GM23248 (cell line): ENCODE results near the gene RABEP1. TPM values are rescaled to one million over a fixed set of nuclear protein-coding genes. Genes with fewer than 3 reads are reported as not detected.

ENCODE experiments used
- DNase-seq: peaks from one replicate; pipeline ENCODE4 v3.0.0-alpha.2; 2015
- H2AFZ ChIP-seq: fragments of 200-600 bp; sonication (generic); 2 replicates; pipeline ENCODE4 v1.6.1; 2016; ENCODE audit warnings: antibody characterized with exemption
- H3F3A ChIP-seq: fragments of 200-600 bp; sonication (generic); 2 replicates; pipeline ENCODE4 v1.6.1; 2016; ENCODE audit warnings: mild to moderate bottlenecking, antibody characterized with exemption, mixed run types; ENCODE audit not compliant: insufficient read depth
- H3K27ac ChIP-seq: fragments of 200-600 bp; sonication (generic); 2 replicates; pipeline ENCODE4 v1.5.1; 2016; ENCODE audit warnings: mild to moderate bottlenecking
- H3K27me3 ChIP-seq: fragments of 200-600 bp; sonication (generic); replicated peaks from 2 replicates; pipeline ENCODE4 v1.6.1; 2016; ENCODE audit warnings: mild to moderate bottlenecking; ENCODE audit not compliant: insufficient read depth
- H3K36me3 ChIP-seq: fragments of 200-600 bp; sonication (generic); 2 replicates; pipeline ENCODE4 v1.6.1; 2016; ENCODE audit warnings: low read depth, mild to moderate bottlenecking
- H3K4me1 ChIP-seq: fragments of 200-600 bp; sonication (generic); 2 replicates; pipeline ENCODE4 v1.6.1; 2016; ENCODE audit warnings: mild to moderate bottlenecking; ENCODE audit not compliant: insufficient read depth
- H3K4me2 ChIP-seq: fragments of 200-600 bp; sonication (generic); one replicate; pipeline ENCODE4 v1.6.1; 2016; ENCODE audit warnings: mild to moderate bottlenecking; ENCODE audit not compliant: unreplicated experiment
- H3K4me3 ChIP-seq: fragments of 200-600 bp; sonication (generic); 2 replicates; pipeline ENCODE4 v1.5.1; 2016; ENCODE audit warnings: mild to moderate bottlenecking
- H3K79me2 ChIP-seq: fragments of 200-600 bp; sonication (generic); 2 replicates; pipeline ENCODE4 v1.6.1; 2016; ENCODE audit warnings: mild to moderate bottlenecking; ENCODE audit not compliant: insufficient read depth
- H3K9ac ChIP-seq: fragments of 200-600 bp; sonication (generic); 2 replicates; pipeline ENCODE4 v1.6.1; 2016; ENCODE audit warnings: mild to moderate bottlenecking
- H3K9me2 ChIP-seq: fragments of 200-600 bp; sonication (generic); 2 replicates; pipeline ENCODE4 v1.6.1; 2016; ENCODE audit warnings: mixed run types, mild to moderate bottlenecking, moderate library complexity; ENCODE audit not compliant: insufficient read depth
- H3K9me3 ChIP-seq: fragments of 200-600 bp; sonication (generic); one replicate; pipeline ENCODE4 v1.6.1; 2017; ENCODE audit warnings: low read depth
- H4K20me1 ChIP-seq: fragments of 200-600 bp; sonication (generic); 2 replicates; pipeline ENCODE4 v1.6.0; 2016; ENCODE audit not compliant: insufficient read depth
- EZH2 ChIP-seq: fragments of 200-600 bp; sonication (generic); IDR thresholded peaks from 2 replicates; pipeline ENCODE4 v1.6.1; 2018; ENCODE audit warnings: antibody characterized with exemption, mild to moderate bottlenecking; ENCODE audit not compliant: insufficient read depth, poor library complexity, severe bottlenecking
- EZH2phosphoT487 ChIP-seq: fragments of 200-600 bp; sonication (generic); IDR thresholded peaks from 2 replicates; pipeline ENCODE4 v1.6.1; 2018; ENCODE audit warnings: antibody characterized with exemption, moderate library complexity, mild to moderate bottlenecking, low read depth; ENCODE audit not compliant: insufficient read depth
- WGBS, 2 experiments: methylation state at CpG; one replicate each; pipeline ENCODE4 v1.1.6; 2015 to 2017; ENCODE audit warnings: low lambda C conversion rate in 2 of 2, low coverage in 1 of 2; ENCODE audit errors: missing lambda C conversion rate in 2 of 2; 5-methylcytosine and 5-hydroxymethylcytosine counted together
- in situ Hi-C: fragments of 300-500 bp; cut with MboI; formaldehyde crosslinking; loops from 2 replicates; pipeline ENCODE4 v1.15.0; 2020
- polyA plus RNA-seq: library from polyadenylated mRNA; unstranded; fragments of >200 nt; fragmentation: Nextera tagmentation; extraction: Ambion mirVana; gene quantifications from 2 replicates; pipeline ENCODE4 v1.2.1, GENCODE V29; 2016
- total RNA-seq: library from RNA; depleted of rRNA; stranded (reverse); fragments of >200 nt; shearing (Covaris generic); gene quantifications from 2 replicates; pipeline ENCODE4 v1.2.3, GENCODE V29; 2014

Gene RABEP1
- total and polyA plus RNA-seq, 2 experiments from 2014 or later, result 26.3 to 33.6 TPM

- WGBS, 2 experiments, result 95 to 97% methylated on average over 2 of the region's 2 CpGs
- H3K27me3 ChIP-seq, result no peaks in the 10 kb centered on the region
- H2AFZ ChIP-seq, result no peak overlapping the region
- no peaks in the 10 kb centered on the region for H3K9me3 ChIP-seq
- H3K4me1 ChIP-seq, result no peaks in the 10 kb centered on the region
- no peak overlapping the region for H3K27ac ChIP-seq
- no peak overlapping the region for H3K9ac ChIP-seq
- H3K4me3 ChIP-seq, result no peak overlapping the region
- no peaks in the 10 kb centered on the region for H3F3A ChIP-seq
- no peak overlapping the region for H3K4me2 ChIP-seq
- in situ Hi-C loops, result no loop called here
- no peaks in the 10 kb centered on the region for H3K79me2 ChIP-seq
- no peak for DNase-seq
- peaks cover 51% of the 10 kb centered on the region for H3K36me3 ChIP-seq
- no peaks in the 10 kb centered on the region for H3K9me2 ChIP-seq
- no peaks in the 10 kb centered on the region for H4K20me1 ChIP-seq
- TF ChIP-seq EZH2, result no peak
- no peak for TF ChIP-seq EZH2phosphoT487
Measured at GRCh38 chr17:5396612-5397011, 114.5 kb downstream of the RABEP1 start.

DNA sequence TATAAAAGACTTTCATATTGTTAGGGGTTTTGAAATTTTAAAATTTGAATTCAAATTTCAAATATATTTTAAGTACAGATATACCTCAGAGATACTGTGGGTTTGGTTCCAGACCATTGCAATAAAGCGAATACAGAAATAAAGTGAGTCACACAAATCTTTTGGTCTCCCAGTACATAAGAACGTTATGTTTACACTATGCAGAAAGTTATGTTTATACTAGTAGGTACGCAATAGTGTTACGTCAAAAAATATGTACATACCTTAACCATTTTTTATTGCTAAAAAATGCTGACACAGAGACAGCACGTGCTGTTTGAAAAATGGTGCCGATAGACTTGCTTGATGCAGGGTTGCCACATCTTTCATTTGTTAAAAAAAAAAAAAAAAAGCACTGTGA lies 117.7 kb downstream of the RABEP1 start:
- H2AFZ ChIP-seq, result no peak overlapping the region
- peaks cover 48% of the 10 kb centered on the region for H3K36me3 ChIP-seq
- WGBS, 2 experiments, result 90 to 93% methylated on average over 6 of the region's 6 CpGs
- TF ChIP-seq EZH2, result no peak
- no peak for TF ChIP-seq EZH2phosphoT487
- no peaks in the 10 kb centered on the region for H3K9me2 ChIP-seq
- H3K4me1 ChIP-seq, result no peaks in the 10 kb centered on the region
- H3F3A ChIP-seq, result no peaks in the 10 kb centered on the region
- H3K27me3 ChIP-seq, result no peaks in the 10 kb centered on the region
- no peak overlapping the region for H3K4me3 ChIP-seq
- no peaks in the 10 kb centered on the region for H4K20me1 ChIP-seq
- no peak overlapping the region for H3K4me2 ChIP-seq
- no peak overlapping the region for H3K9ac ChIP-seq
- no peaks in the 10 kb centered on the region for H3K79me2 ChIP-seq
- no peak for DNase-seq
- no peaks in the 10 kb centered on the region for H3K9me3 ChIP-seq
- H3K27ac ChIP-seq, result no peak overlapping the region
- in situ Hi-C loops, result no loop called here

GRCh38 chr17:5405400-5405799 lies 123.3 kb downstream of the RABEP1 start:
- 97 to 99% methylated on average over 4 of the region's 4 CpGs for WGBS, 2 experiments
- in situ Hi-C loops, result no loop called here
- no peak overlapping the region for H3K9ac ChIP-seq
- no peaks in the 10 kb centered on the region for H3F3A ChIP-seq
- H3K79me2 ChIP-seq, result peaks cover 20% of the 10 kb centered on the region
- H4K20me1 ChIP-seq, result no peaks in the 10 kb centered on the region
- H3K4me3 ChIP-seq, result no peak overlapping the region
- H3K9me3 ChIP-seq, result no peaks in the 10 kb centered on the region
- no peak overlapping the region for H2AFZ ChIP-seq
- H3K27me3 ChIP-seq, result no peaks in the 10 kb centered on the region
- H3K36me3 ChIP-seq, result peaks cover 59% of the 10 kb centered on the region
- H3K4me2 ChIP-seq, result no peak overlapping the region
- no peak overlapping the region for H3K27ac ChIP-seq
- H3K4me1 ChIP-seq, result no peaks in the 10 kb centered on the region
- no peak for DNase-seq
- TF ChIP-seq EZH2phosphoT487 (no peak), EZH2 (no peak)
- H3K9me2 ChIP-seq, result no peaks in the 10 kb centered on the region

- Histone ChIP-seq H3K79me2 (peaks cover 47% of the 10 kb centered on the region), H3K36me3 (peaks cover 82% of the 10 kb centered on the region), H2AFZ (no peak overlapping the region), H3K4me2 (no peak overlapping the region), H3K9me2 (no peaks in the 10 kb centered on the region), H3K9ac (no peak overlapping the region), H3F3A (peaks cover 5% of the 10 kb centered on the region), H3K9me3 (no peaks in the 10 kb centered on the region), H3K4me3 (no peak overlapping the region), H3K4me1 (peaks cover 7% of the 10 kb centered on the region), H4K20me1 (no peaks in the 10 kb centered on the region), H3K27me3 (no peaks in the 10 kb centered on the region), H3K27ac (no peak overlapping the region)
- WGBS, 2 experiments, result 87 to 88% methylated on average over 5 of the region's 5 CpGs
- DNase-seq, result no peak
- no peak for TF ChIP-seq EZH2
- in situ Hi-C loops, result no loop called here
Measured at GRCh38 chr17:5408186-5408585, 126.1 kb downstream of the RABEP1 start.

GRCh38 chr17:5410594-5411272 lies 128.6 kb downstream of the RABEP1 start:
- WGBS, 2 experiments, result 97% methylated on average over 7 of the region's 7 CpGs
- Histone ChIP-seq H3K27ac (no peak overlapping the region), H3F3A (peaks cover 24% of the 10 kb centered on the region), H2AFZ (no peak overlapping the region), H4K20me1 (no peaks in the 10 kb centered on the region), H3K4me2 (no peak overlapping the region), H3K36me3 (peaks cover 63% of the 10 kb centered on the region), H3K4me1 (peaks cover 20% of the 10 kb centered on the region), H3K79me2 (peaks cover 54% of the 10 kb centered on the region), H3K9me2 (no peaks in the 10 kb centered on the region), H3K27me3 (no peaks in the 10 kb centered on the region), H3K9me3 (no peaks in the 10 kb centered on the region), H3K4me3 (no peak overlapping the region), H3K9ac (no peak overlapping the region)
- TF ChIP-seq EZH2phosphoT487 (no peak), EZH2 (no peak)
- in situ Hi-C loops, result no loop called here
- DNase-seq, result no peak
